ENCODE results near the gene F2R. TPM values are rescaled to one million over a fixed set of nuclear protein-coding genes. Genes with fewer than 3 reads are reported as not detected.

The F2R gene
- total RNA-seq (2014; rRNA removed; shearing (Covaris generic)) (3.7 and 5.3 TPM in 2 replicates), polyA plus RNA-seq (2016; fragmentation: Nextera tagmentation; extraction: Ambion mirVana) (4.4 and 4.6 TPM in 2 replicates)

- H3K36me3 ChIP-seq (ENCODE audit: low read depth) = no peaks in the 10 kb centered on the region
- peak; percentile 74 for DNase-seq
- H3K27ac ChIP-seq = no peak within 1 kb of the TSS
- H3K4me3 ChIP-seq = peak within 1 kb of the TSS; percentile 87
- peak within 1 kb of the TSS; percentile 87 for H3K4me2 ChIP-seq (ENCODE audit: unreplicated experiment)
- no peaks in the 10 kb centered on the region for H3K9me3 ChIP-seq (ENCODE audit: low read depth)
- in situ Hi-C loops (cut with MboI) = no loop called here
- H3F3A ChIP-seq (ENCODE audit: insufficient read depth) = peaks cover 5% of the 10 kb centered on the region; the same call in 1 of the 2 replicates
- no peaks in the 10 kb centered on the region for H3K9me2 ChIP-seq (ENCODE audit: insufficient read depth)
- H4K20me1 ChIP-seq (ENCODE audit: insufficient read depth) = no peaks in the 10 kb centered on the region
- peak within 1 kb of the TSS; percentile 81 for H2AFZ ChIP-seq
- H3K79me2 ChIP-seq (ENCODE audit: insufficient read depth) = no peaks in the 10 kb centered on the region
- H3K27me3 ChIP-seq (replicated peaks; ENCODE audit: insufficient read depth) = peaks cover 28% of the 10 kb centered on the region
- peak within 1 kb of the TSS; percentile 67 for H3K9ac ChIP-seq
- H3K4me1 ChIP-seq (ENCODE audit: insufficient read depth) = no peaks in the 10 kb centered on the region
- TF ChIP-seq EZH2phosphoT487 (IDR thresholded peaks at IDR 0.05; ENCODE audit: insufficient read depth, low read depth) (no peak), EZH2 (IDR thresholded peaks at IDR 0.05; ENCODE audit: insufficient read depth, poor library complexity, severe bottlenecking) (no peak)
- WGBS, 2 experiments (ENCODE audit: low coverage in 1 of 2, low lambda C conversion rate in 2 of 2, missing lambda C conversion rate in 2 of 2) = 1% methylated on average over 46 to 73 of the region's 82 CpGs
These were observed at the start of gene F2R for GRCh38 chr5:76715736-76716455. F2R (plus strand) TSS chr5:76716126; CDS start chr5:76716308, 182 bp downstream.

GRCh38 chr5:76667495-76667894 is 48.4 kb upstream of the F2R start:
- Histone ChIP-seq H3F3A (ENCODE audit: insufficient read depth) (no peaks in the 10 kb centered on the region), H3K79me2 (ENCODE audit: insufficient read depth) (no peaks in the 10 kb centered on the region), H3K27ac (no peak overlapping the region), H3K9me2 (ENCODE audit: insufficient read depth) (no peaks in the 10 kb centered on the region), H3K4me1 (ENCODE audit: insufficient read depth) (no peaks in the 10 kb centered on the region), H3K36me3 (ENCODE audit: low read depth) (no peaks in the 10 kb centered on the region), H3K9me3 (ENCODE audit: low read depth) (no peaks in the 10 kb centered on the region), H2AFZ (no peak overlapping the region), H3K4me2 (ENCODE audit: unreplicated experiment) (no peak overlapping the region), H3K4me3 (no peak overlapping the region), H4K20me1 (ENCODE audit: insufficient read depth) (no peaks in the 10 kb centered on the region), H3K27me3 (replicated peaks; ENCODE audit: insufficient read depth) (peaks cover 23% of the 10 kb centered on the region), H3K9ac (no peak overlapping the region)
- in situ Hi-C loops (cut with MboI) = no loop called here
- no peak for DNase-seq
- WGBS, 2 experiments (ENCODE audit: low coverage in 1 of 2, low lambda C conversion rate in 2 of 2, missing lambda C conversion rate in 2 of 2) = 51 to 66% methylated on average over 2 of the region's 2 CpGs
- TF ChIP-seq EZH2 (IDR thresholded peaks at IDR 0.05; ENCODE audit: insufficient read depth, poor library complexity, severe bottlenecking) (no peak), EZH2phosphoT487 (IDR thresholded peaks at IDR 0.05; ENCODE audit: insufficient read depth, low read depth) (no peak)

DNA sequence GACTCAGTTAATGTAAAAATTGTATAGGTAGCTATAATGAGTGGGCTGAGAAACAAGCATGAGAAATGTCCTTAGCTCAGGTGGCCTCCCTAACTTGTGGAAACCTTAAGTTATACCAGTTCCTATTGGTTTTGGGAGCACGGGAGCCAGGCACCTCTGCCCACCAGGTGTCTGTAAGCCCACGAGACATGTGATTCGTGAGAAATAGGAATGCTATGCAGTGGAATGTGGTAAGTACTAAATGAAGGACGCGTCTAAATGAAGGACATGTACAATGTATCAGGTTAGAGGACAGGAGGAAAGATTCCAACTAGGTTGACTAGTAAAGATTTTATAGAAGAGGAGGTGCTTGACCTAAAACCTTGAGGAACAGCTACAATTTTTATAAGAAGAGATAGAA is 46.7 kb upstream of the F2R start:
- Histone ChIP-seq H2AFZ (no peak overlapping the region), H3F3A (ENCODE audit: insufficient read depth) (no peaks in the 10 kb centered on the region), H3K4me2 (ENCODE audit: unreplicated experiment) (no peak overlapping the region), H4K20me1 (ENCODE audit: insufficient read depth) (no peaks in the 10 kb centered on the region), H3K4me3 (no peak overlapping the region), H3K79me2 (ENCODE audit: insufficient read depth) (no peaks in the 10 kb centered on the region), H3K27me3 (replicated peaks; ENCODE audit: insufficient read depth) (peaks cover 34% of the 10 kb centered on the region), H3K9me2 (ENCODE audit: insufficient read depth) (no peaks in the 10 kb centered on the region), H3K4me1 (ENCODE audit: insufficient read depth) (no peaks in the 10 kb centered on the region), H3K9ac (no peak overlapping the region), H3K27ac (no peak overlapping the region), H3K9me3 (ENCODE audit: low read depth) (no peaks in the 10 kb centered on the region), H3K36me3 (ENCODE audit: low read depth) (no peaks in the 10 kb centered on the region)
- 82 to 83% methylated on average over 5 of the region's 5 CpGs for WGBS, 2 experiments (ENCODE audit: low coverage in 1 of 2, low lambda C conversion rate in 2 of 2, missing lambda C conversion rate in 2 of 2)
- no peak for TF ChIP-seq EZH2phosphoT487 (IDR thresholded peaks at IDR 0.05; ENCODE audit: insufficient read depth, low read depth)
- TF ChIP-seq EZH2 (IDR thresholded peaks at IDR 0.05; ENCODE audit: insufficient read depth, poor library complexity, severe bottlenecking) = no peak
- in situ Hi-C loops (cut with MboI) = no loop called here
- DNase-seq = no peak

- in situ Hi-C loops (cut with MboI) = no loop called here
- H3F3A ChIP-seq (ENCODE audit: insufficient read depth) = no peaks in the 10 kb centered on the region
- TF ChIP-seq EZH2 (IDR thresholded peaks at IDR 0.05; ENCODE audit: insufficient read depth, poor library complexity, severe bottlenecking) (no peak), EZH2phosphoT487 (IDR thresholded peaks at IDR 0.05; ENCODE audit: insufficient read depth, low read depth) (no peak)
These were observed 45.4 kb upstream of the F2R start for GRCh38 chr5:76670508-76670907.

More at GRCh38 chr5:76670508-76670907, 45.4 kb upstream of the F2R start:
- Histone ChIP-seq H3K79me2 (ENCODE audit: insufficient read depth) (no peaks in the 10 kb centered on the region), H2AFZ (no peak overlapping the region), H3K27ac (no peak overlapping the region), H4K20me1 (ENCODE audit: insufficient read depth) (no peaks in the 10 kb centered on the region), H3K4me1 (ENCODE audit: insufficient read depth) (no peaks in the 10 kb centered on the region), H3K27me3 (replicated peaks; ENCODE audit: insufficient read depth) (peaks cover 37% of the 10 kb centered on the region), H3K36me3 (ENCODE audit: low read depth) (no peaks in the 10 kb centered on the region), H3K9me2 (ENCODE audit: insufficient read depth) (no peaks in the 10 kb centered on the region), H3K9ac (no peak overlapping the region), H3K4me2 (ENCODE audit: unreplicated experiment) (no peak overlapping the region), H3K4me3 (no peak overlapping the region), H3K9me3 (ENCODE audit: low read depth) (no peaks in the 10 kb centered on the region)
- 80 to 82% methylated on average over 3 of the region's 3 CpGs for WGBS, 2 experiments (ENCODE audit: low coverage in 1 of 2, low lambda C conversion rate in 2 of 2, missing lambda C conversion rate in 2 of 2)
- no peak for DNase-seq

All from GM23248 (cell line).